Measurements from ENCODE around the gene ADGRD1.

The ADGRD1 gene

DNA sequence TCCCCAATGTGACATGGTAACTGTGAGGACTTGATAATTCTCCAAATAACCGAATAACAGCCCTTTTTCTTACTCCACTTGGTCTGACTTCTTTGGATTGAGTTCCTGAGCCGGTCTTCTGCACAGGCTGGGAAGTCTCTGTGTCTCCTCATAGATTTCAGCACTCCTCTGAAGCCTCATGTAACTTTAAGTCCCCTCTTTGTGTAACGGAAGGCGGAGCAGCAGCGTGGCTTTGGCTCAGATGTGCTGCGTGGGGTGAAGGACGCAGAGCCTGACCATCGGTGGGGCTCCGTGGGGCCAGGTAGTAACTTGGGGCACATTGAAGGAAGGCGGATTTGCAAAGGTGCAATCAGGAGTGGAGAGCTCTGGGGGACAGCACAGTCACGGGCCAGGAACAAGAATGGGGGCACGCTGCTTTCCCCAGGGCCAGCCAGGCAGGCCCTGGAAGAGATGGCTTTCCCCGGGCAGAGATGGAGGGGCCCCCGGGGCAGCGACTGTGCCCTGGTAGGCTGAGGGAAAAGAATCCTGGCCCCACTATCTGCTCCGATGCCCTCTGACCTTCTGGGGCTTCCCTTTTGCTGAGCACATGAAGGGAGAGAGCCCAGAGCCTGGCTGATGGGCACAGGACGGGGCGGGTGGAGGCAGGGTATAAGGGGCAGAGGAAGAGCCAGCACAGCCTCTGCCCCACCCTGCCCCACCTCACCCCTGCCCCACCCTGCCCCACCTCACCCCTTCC, 56.9 kb downstream of the ADGRD1 start:
- Histone ChIP-seq H3K4ac (ENCODE audit: low read length) (no peak overlapping the region), H3K4me1 (ENCODE audit: control insufficient read depth in 2 of 2, insufficient read depth in 1 of 2, low read depth in 1 of 2, low read length in 2 of 2) (peaks cover 0 to 11% of the 10 kb centered on the region in 2 donors), H3K4me3 (ENCODE audit: low read length in 2 of 2) (no peak overlapping the region), H3K27ac (replicated peaks; ENCODE audit: low read length) (no peak overlapping the region), H2BK12ac (ENCODE audit: low read length) (no peak overlapping the region), H2BK15ac (ENCODE audit: low read length) (no peak overlapping the region), H2BK120ac (ENCODE audit: low read depth, low read length) (no peak overlapping the region), H2AFZ (ENCODE audit: low read length) (no peak overlapping the region), H4K8ac (ENCODE audit: low read depth, low read length) (no peak overlapping the region), H3K9me3 (replicated peaks in 1 of 2; ENCODE audit: control insufficient read depth in 2 of 2, insufficient read depth in 1 of 2, low read depth in 1 of 2, low read length in 2 of 2) (peaks cover 0 to 2% of the 10 kb centered on the region in 2 donors), H3K14ac (ENCODE audit: low read length) (no peak overlapping the region), H4K91ac (ENCODE audit: low read depth, low read length, poor library complexity) (no peak overlapping the region), H3K9ac (ENCODE audit: low read depth, low read length, poor library complexity) (no peak overlapping the region), H3K79me1 (ENCODE audit: low read depth, low read length) (no peaks in the 10 kb centered on the region), H2BK5ac (ENCODE audit: low read length) (no peak overlapping the region), H3K27me3 (ENCODE audit: control insufficient read depth in 3 of 3, insufficient read depth in 3 of 3, low read depth in 1 of 3, low read length in 3 of 3) (peaks cover 0 to 23% (median 0%) of the 10 kb centered on the region in 3 experiments), H2AK5ac (ENCODE audit: low read depth, low read length) (no peak overlapping the region), H3K23ac (ENCODE audit: low read depth, low read length, poor library complexity) (no peak overlapping the region), H3K4me2 (ENCODE audit: insufficient read depth, low read length, poor library complexity, severe bottlenecking) (no peak overlapping the region), H3K18ac (ENCODE audit: low read length) (peak overlapping the region; percentile 45), H3K36me3 (replicated peaks in 1 of 2; ENCODE audit: control insufficient read depth in 2 of 2, insufficient read depth in 2 of 2, low read length in 2 of 2) (no peaks in the 10 kb centered on the region)
- no CpG with 5 or more reads among the region's 18 CpGs for WGBS, 2 donors (ENCODE audit: extremely low coverage in 2 of 2, insufficient read length in 2 of 2, insufficient replicate concordance in 1 of 2)
- no peak for DNase-seq (ENCODE audit: low spot score)

- H3K27ac ChIP-seq (replicated peaks; ENCODE audit: low read length) = no peak overlapping the region
- H2BK5ac ChIP-seq (ENCODE audit: low read length) = no peak overlapping the region
- H2BK120ac ChIP-seq (ENCODE audit: low read depth, low read length) = no peak overlapping the region
- peaks cover 0 to 11% of the 10 kb centered on the region in 2 donors for H3K4me1 ChIP-seq (ENCODE audit: control insufficient read depth in 2 of 2, insufficient read depth in 1 of 2, low read depth in 1 of 2, low read length in 2 of 2)
- H3K27me3 ChIP-seq (ENCODE audit: control insufficient read depth in 3 of 3, insufficient read depth in 3 of 3, low read depth in 1 of 3, low read length in 3 of 3) = peaks cover 0 to 16% (median 0%) of the 10 kb centered on the region in 3 experiments
- no peak overlapping the region for H2BK15ac ChIP-seq (ENCODE audit: low read length)
- H3K9ac ChIP-seq (ENCODE audit: low read depth, low read length, poor library complexity) = no peak overlapping the region
- H3K79me1 ChIP-seq (ENCODE audit: low read depth, low read length) = no peaks in the 10 kb centered on the region
- peak overlapping the region; percentile 16 for H3K18ac ChIP-seq (ENCODE audit: low read length)
- H3K14ac ChIP-seq (ENCODE audit: low read length) = no peak overlapping the region
- H3K36me3 ChIP-seq (replicated peaks in 1 of 2; ENCODE audit: control insufficient read depth in 2 of 2, insufficient read depth in 2 of 2, low read length in 2 of 2) = no peaks in the 10 kb centered on the region
- no peak overlapping the region for H3K4ac ChIP-seq (ENCODE audit: low read length)
- no peak overlapping the region for H2AFZ ChIP-seq (ENCODE audit: low read length)
- H2AK5ac ChIP-seq (ENCODE audit: low read depth, low read length) = no peak overlapping the region
- no peak overlapping the region for H4K8ac ChIP-seq (ENCODE audit: low read depth, low read length)
- no peak overlapping the region for H3K23ac ChIP-seq (ENCODE audit: low read depth, low read length, poor library complexity)
- peaks cover 0 to 2% of the 10 kb centered on the region in 2 donors for H3K9me3 ChIP-seq (replicated peaks in 1 of 2; ENCODE audit: control insufficient read depth in 2 of 2, insufficient read depth in 1 of 2, low read depth in 1 of 2, low read length in 2 of 2)
- no peak overlapping the region for H4K91ac ChIP-seq (ENCODE audit: low read depth, low read length, poor library complexity)
- no peak overlapping the region for H3K4me2 ChIP-seq (ENCODE audit: insufficient read depth, low read length, poor library complexity, severe bottlenecking)
- no CpG with 5 or more reads among the region's 40 CpGs for WGBS, 2 donors (ENCODE audit: extremely low coverage in 2 of 2, insufficient read length in 2 of 2, insufficient replicate concordance in 1 of 2)
- H3K4me3 ChIP-seq (ENCODE audit: low read length in 2 of 2) = no peak overlapping the region
- no peak for DNase-seq (ENCODE audit: low spot score)
- no peak overlapping the region for H2BK12ac ChIP-seq (ENCODE audit: low read length)
Observed at GRCh38 chr12:131011165-131012079, 57.7 kb downstream of the ADGRD1 start.

DNA sequence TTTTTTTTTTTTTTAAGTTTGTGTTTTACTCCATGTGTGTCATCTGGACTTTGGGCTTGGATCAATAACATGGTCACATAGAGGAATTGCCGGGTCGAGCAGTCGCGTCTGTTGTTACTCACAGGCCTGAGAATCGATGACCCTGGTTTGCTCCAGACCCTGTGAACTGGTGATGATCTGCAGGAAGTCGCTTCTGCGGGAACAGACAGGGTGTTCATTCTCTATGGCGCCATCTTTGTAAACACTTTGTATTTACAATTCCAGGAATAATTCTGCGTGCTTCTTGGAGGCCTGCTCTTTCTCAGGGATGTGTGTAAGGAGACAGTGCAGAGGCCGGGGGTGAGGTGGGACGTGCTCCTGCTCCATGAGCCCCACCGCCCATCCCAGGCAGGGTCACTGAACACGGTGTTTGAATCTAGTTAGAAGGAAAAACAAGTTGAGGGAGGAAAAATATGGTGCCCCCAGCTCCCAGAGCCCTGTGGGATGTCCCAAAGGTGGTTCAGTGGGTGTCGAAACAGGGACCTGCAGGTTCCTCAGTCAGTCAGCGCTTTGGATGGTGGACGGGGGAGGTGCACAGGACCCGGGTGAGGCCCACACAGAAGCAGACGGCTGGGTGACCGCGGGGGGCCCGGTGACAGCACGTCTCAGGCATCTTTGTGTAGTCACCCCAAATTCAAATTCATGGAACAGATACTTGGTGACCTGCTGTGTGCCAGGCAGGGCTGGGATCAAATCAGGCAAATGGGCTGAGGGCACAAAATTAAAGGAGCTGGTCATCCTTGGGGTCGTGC, 58.8 kb downstream of the ADGRD1 start:
- Histone ChIP-seq H3K23ac (ENCODE audit: low read depth, low read length, poor library complexity) (no peak overlapping the region), H3K27ac (replicated peaks; ENCODE audit: low read length) (no peak overlapping the region), H3K4ac (ENCODE audit: low read length) (no peak overlapping the region), H3K14ac (ENCODE audit: low read length) (no peak overlapping the region), H3K4me2 (ENCODE audit: insufficient read depth, low read length, poor library complexity, severe bottlenecking) (no peak overlapping the region), H2BK5ac (ENCODE audit: low read length) (peak overlapping the region; percentile 7), H2BK120ac (ENCODE audit: low read depth, low read length) (no peak overlapping the region), H3K18ac (ENCODE audit: low read length) (no peak overlapping the region), H2AFZ (ENCODE audit: low read length) (no peak overlapping the region), H3K9me3 (replicated peaks in 1 of 2; ENCODE audit: control insufficient read depth in 2 of 2, insufficient read depth in 1 of 2, low read depth in 1 of 2, low read length in 2 of 2) (peaks cover 0 to 3% of the 10 kb centered on the region in 2 donors), H3K79me1 (ENCODE audit: low read depth, low read length) (no peaks in the 10 kb centered on the region), H2BK12ac (ENCODE audit: low read length) (no peak overlapping the region), H2AK5ac (ENCODE audit: low read depth, low read length) (peak overlapping the region; percentile 14), H3K36me3 (replicated peaks in 1 of 2; ENCODE audit: control insufficient read depth in 2 of 2, insufficient read depth in 2 of 2, low read length in 2 of 2) (no peaks in the 10 kb centered on the region), H3K27me3 (ENCODE audit: control insufficient read depth in 3 of 3, insufficient read depth in 3 of 3, low read depth in 1 of 3, low read length in 3 of 3) (peaks cover 0 to 8% (median 2%) of the 10 kb centered on the region in 3 experiments), H3K9ac (ENCODE audit: low read depth, low read length, poor library complexity) (no peak overlapping the region), H3K4me3 (ENCODE audit: low read length in 2 of 2) (no peak overlapping the region), H4K8ac (ENCODE audit: low read depth, low read length) (no peak overlapping the region), H3K4me1 (ENCODE audit: control insufficient read depth in 2 of 2, insufficient read depth in 1 of 2, low read depth in 1 of 2, low read length in 2 of 2) (peaks cover 0 to 4% of the 10 kb centered on the region in 2 donors), H4K91ac (ENCODE audit: low read depth, low read length, poor library complexity) (peak overlapping the region; percentile 5), H2BK15ac (ENCODE audit: low read length) (no peak overlapping the region)
- no CpG with 5 or more reads among the region's 23 CpGs for WGBS, 2 donors (ENCODE audit: extremely low coverage in 2 of 2, insufficient read length in 2 of 2, insufficient replicate concordance in 1 of 2)
- DNase-seq (ENCODE audit: low spot score) = no peak

All from neuronal stem cell (in vitro differentiated cells).